Retina (tissue), 1 donor: ENCODE measurements around the gene CELA2B.

Experiments
- DNase-seq: peaks from one replicate; pipeline ENCODE4 v3.0.0-alpha.2; 2016

CELA2B gene

DNA sequence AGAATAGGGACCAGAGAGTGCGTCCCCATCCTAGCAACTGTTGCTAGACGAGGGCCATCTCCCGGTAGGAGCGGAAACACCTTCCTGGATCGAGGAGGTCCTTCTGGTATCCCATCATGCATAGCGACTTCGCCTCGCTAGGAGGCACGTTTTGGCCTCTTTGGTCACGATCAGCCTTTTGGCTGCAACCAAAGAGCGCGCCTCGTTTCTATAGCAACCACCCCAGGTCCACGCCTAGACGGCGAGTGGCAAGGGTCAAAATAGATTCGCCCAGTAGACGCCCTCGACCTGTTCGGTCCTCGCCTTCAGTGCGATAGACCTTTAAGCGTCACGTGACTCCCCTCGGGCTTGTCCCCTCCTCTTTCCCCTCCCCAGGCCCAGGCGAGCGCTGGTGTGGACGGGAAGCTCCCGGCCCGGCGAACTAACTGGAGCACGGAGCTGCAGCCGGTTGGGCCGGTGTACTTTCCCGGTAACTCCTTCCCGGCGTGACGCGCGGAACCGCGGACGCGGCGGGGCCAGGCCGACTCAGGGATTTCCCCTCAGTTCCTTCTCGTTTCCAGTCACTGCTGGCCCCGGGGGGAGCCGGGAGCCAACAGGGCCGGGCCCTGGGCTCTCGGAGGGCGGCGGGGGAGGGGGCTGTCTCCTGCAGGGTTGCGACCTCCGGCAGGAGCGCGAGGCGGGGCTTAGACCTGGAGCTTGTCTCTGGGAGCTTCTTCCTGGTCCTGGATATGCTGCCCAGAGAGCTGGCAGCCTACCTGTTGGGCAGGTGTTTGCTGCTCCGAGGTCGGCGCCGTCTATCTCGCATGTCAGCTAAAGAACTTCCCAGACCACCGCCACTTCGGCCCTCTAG lies 50.8 kb downstream of the CELA2B start, which contains the start of gene DNAJC16:
Gene DNAJC16 (plus strand): TSS at position 359 of the 850 bp plus-strand sequence. CDS start 2,258 bp downstream, outside the sequence.
- peak; percentile 98 for DNase-seq

DNA sequence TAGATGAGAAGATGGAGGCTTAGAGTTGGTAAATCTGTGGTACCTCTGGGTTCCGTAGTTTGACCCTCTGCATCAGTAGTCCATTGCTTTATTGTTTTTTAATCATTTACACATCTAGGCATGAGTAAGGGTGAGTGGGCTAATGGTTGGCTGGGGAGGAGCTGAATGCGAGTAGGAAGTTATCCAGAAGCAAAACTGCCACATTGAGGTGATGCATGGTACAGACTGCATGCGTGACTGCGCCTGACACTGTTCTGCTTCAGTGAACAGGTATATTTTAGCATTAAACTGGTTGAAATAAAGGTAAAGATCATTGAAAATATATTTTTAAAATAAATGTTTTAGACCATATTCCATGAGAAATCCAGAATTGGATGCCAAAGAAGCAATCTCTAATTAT lies 55.1 kb downstream of the CELA2B start:
- no peak for DNase-seq

- DNase-seq, result no peak
These were observed 55.8 kb downstream of the CELA2B start for GRCh38 chr1:15531682-15532081.

- no peak for DNase-seq
These were observed 62.9 kb downstream of the CELA2B start for GRCh38 chr1:15538771-15539170.

DNA sequence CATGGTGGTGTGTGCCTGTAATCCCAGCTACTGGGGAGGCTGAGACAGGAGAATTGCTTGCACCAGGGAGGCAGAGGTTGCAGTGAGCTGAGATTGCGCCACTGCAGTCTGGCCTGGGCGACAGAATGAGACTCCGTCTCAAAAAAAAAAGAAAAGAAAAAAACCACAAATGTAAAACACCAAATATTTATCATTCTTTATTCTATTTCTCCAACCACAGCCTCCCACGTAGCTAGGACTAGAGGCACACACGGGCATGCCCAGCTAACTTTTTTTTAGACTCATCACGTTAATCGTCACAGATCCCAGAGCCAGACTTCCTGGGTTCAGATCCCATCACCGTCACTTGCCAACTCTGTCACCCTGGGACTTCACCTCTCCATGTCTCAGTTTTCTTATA lies 64.3 kb downstream of the CELA2B start:
- no peak for DNase-seq
